ENCODE data around the gene GGA2.

DNA sequence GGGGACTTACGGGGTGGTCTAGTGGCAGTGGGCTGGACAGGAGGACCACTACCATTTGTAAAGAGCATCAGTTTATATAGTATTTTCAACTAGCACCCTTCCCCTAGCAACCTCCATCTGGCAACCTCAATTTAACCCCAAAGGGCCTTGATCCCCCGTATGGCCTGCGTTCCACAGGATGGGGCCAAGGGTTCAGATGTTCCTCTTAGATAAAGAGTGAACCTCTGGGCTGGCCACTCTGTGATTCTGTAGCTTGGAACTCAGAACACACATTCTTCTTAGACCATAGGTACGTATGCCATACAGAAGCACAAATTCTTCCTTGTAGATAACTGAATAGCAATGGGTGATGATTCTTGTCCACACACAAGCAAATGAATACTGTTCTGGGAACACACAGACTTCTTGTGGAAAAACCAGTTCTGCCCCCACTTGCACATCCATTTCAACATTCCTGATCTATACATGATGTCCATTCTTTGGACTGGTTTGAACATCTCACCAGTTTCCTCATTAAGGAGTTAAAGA lies 1.9 kb upstream of the GGA2 start:
- TF ChIP-seq SIN3A (IDR thresholded peaks at IDR 0.05; ENCODE audit: borderline replicate concordance, insufficient read depth, low read length) = no peak
- no peak for TF ChIP-seq TAF1 (IDR thresholded peaks at IDR 0.05; ENCODE audit: borderline replicate concordance, insufficient read depth, low read length)
- no peak for TF ChIP-seq REST (IDR thresholded peaks at IDR 0.05; ENCODE audit: insufficient read depth in 1 of 2, low read depth in 2 of 2, low read length in 2 of 2)
- no peak for TF ChIP-seq POLR2AphosphoS5 (IDR thresholded peaks at IDR 0.05; ENCODE audit: low read depth, low read length)
- TF ChIP-seq FOXP2 (optimal IDR thresholded peaks at IDR 0.05; ENCODE audit: borderline replicate concordance, extremely low read depth, extremely low read length, insufficient read depth) = no peak
